Nephron (organoid): Measurements from ENCODE around the gene AMBRA1.

Experiments used
- H3K27ac Mint-ChIP-seq, 3 experiments: 2 replicates each; pipeline ENCODE4 v1.8.0; 2020; ENCODE audit warnings: mixed read lengths in 3 of 3, mild to moderate bottlenecking in 2 of 3, moderate library complexity in 1 of 3
- H3K27me3 Mint-ChIP-seq: 2 replicates; pipeline ENCODE4 v1.8.0; 2021; ENCODE audit warnings: low read depth, mild to moderate bottlenecking, moderate library complexity, mixed read lengths
- H3K36me3 Mint-ChIP-seq: 2 replicates; pipeline ENCODE4 v1.8.0; 2020; ENCODE audit warnings: low read depth, mixed read lengths
- H3K4me1 Mint-ChIP-seq: 2 replicates; pipeline ENCODE4 v1.8.0; 2020; ENCODE audit warnings: mixed read lengths
- H3K4me3 Mint-ChIP-seq, 3 experiments: 2 replicates each; pipeline ENCODE4 v1.8.0; 2020; ENCODE audit warnings: mild to moderate bottlenecking in 3 of 3, mixed read lengths in 3 of 3, moderate library complexity in 2 of 3
- H3K9me3 Mint-ChIP-seq: 2 replicates; pipeline ENCODE4 v1.8.0; 2020; ENCODE audit warnings: mixed read lengths
- TF ChIP-seq, protein P1 (sequence below), 3 experiments: fragments of 200-600 bp; sonication (generic); IDR thresholded peaks; one replicate each; pipeline ENCODE4 v1.5.0; 2021; ENCODE audit warnings: antibody characterized with exemption in 3 of 3; ENCODE audit not compliant: unreplicated experiment in 3 of 3

Gene AMBRA1

DNA sequence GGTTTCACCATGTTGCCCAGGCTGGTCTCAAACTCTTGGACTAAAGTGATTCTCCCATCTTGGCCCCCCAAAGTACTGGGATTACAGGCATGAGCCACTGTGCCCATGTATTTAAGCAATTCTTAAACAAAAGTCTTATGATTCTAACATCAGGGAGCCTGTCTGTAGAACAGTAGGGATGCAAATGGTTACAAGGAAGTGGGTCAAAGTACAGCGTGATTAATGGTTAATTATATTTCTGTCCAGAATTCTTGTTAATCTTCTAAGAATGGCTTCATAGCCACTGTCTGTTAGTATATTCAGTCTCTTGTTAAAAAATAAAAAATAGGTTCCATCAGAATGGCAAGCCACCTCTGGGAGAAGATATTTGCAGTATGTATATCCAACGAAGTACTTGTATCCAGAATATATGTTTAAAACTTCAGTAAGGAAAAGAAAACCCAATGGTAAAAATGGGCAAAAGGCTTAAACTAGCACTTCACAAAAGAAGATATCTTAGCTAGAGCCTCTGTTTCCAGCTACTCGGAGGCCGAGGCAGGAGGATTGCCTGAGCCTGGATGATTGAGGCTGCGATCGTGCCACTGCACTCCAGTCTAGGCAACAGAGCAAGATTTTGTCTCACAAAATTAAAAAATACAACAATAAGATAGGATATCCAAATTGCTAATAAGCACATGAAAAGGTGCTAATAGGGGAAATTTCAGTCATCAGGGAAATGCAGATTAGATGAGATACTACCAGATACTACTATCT, 46.4 kb upstream of the AMBRA1 start:
- no peak overlapping the region for H3K4me3 Mint-ChIP-seq
- peak overlapping the region; percentile 42 to 88 (median 86) for H3K27ac Mint-ChIP-seq
- no peaks in the 10 kb centered on the region for H3K27me3 Mint-ChIP-seq
- H3K9me3 Mint-ChIP-seq = no peaks in the 10 kb centered on the region
- peaks cover 43% of the 10 kb centered on the region for H3K36me3 Mint-ChIP-seq
- TF ChIP-seq, protein P1, sequence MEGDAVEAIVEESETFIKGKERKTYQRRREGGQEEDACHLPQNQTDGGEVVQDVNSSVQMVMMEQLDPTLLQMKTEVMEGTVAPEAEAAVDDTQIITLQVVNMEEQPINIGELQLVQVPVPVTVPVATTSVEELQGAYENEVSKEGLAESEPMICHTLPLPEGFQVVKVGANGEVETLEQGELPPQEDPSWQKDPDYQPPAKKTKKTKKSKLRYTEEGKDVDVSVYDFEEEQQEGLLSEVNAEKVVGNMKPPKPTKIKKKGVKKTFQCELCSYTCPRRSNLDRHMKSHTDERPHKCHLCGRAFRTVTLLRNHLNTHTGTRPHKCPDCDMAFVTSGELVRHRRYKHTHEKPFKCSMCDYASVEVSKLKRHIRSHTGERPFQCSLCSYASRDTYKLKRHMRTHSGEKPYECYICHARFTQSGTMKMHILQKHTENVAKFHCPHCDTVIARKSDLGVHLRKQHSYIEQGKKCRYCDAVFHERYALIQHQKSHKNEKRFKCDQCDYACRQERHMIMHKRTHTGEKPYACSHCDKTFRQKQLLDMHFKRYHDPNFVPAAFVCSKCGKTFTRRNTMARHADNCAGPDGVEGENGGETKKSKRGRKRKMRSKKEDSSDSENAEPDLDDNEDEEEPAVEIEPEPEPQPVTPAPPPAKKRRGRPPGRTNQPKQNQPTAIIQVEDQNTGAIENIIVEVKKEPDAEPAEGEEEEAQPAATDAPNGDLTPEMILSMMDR (IDR thresholded peaks at IDR 0.05; ENCODE audit: unreplicated experiment in 3 of 3) = no peak
- H3K4me1 Mint-ChIP-seq = no peaks in the 10 kb centered on the region

DNA sequence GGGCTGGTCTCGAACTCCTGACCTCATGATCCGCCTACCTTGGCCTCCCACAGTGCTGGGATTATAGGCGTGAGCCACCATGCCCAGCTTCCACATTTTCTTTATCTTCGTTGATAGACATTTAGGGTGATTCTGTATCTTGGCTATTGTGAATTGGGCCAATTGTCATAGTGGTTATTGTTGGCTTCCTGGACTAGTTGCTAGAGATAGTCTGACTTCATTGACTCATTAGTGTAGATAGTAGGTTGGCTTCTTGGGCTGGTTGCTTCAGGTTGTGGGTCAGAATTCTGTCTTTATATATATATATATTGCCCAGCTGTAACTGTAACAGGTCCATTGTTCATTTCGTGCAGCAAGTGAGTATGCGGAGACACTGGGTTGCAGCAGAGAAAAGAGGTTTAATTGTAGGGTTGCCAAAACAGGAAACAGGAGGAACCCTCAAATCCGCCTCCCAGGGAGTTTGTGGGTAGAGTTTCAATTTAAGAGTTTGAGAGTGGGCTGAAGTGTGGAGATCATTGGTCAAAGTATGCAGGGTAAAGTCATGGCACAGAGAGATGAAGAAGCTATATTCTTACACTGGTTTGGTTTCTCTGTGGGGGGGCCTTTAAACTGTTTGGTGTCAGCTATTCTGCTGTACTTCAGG, 45.5 kb upstream of the AMBRA1 start:
- Mint-ChIP-seq H3K4me3 (no peak overlapping the region), H3K4me1 (no peaks in the 10 kb centered on the region), H3K27ac (peak overlapping the region in 2 of 3 experiments; percentile 54 to 86), H3K27me3 (no peaks in the 10 kb centered on the region), H3K9me3 (no peaks in the 10 kb centered on the region), H3K36me3 (peaks cover 36% of the 10 kb centered on the region)
- TF ChIP-seq, protein P1 (IDR thresholded peaks at IDR 0.05; ENCODE audit: unreplicated experiment in 3 of 3) = no peak

DNA sequence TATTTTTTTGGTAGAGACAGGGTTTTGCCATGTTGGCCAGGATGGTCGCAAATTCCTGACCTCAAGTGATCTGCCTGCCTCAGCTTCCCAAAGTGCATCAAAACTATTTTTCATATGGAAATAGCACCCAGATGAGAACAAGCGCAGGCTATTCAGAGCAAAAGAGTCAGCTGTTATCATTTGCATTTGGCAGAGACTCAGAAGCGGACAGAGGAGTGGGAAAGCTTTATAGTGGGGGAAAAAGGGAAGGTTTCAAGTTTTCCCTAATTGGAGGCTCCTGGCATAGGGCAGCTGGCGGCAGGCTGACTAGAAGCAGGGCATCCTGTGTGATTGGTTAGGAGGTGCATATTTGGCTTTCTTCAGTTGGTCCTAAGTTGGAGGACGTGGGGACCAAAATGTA, 43.7 kb upstream of the AMBRA1 start:
- Mint-ChIP-seq H3K9me3 (no peaks in the 10 kb centered on the region), H3K27ac (no peak overlapping the region), H3K36me3 (peaks cover 28% of the 10 kb centered on the region), H3K27me3 (no peaks in the 10 kb centered on the region), H3K4me3 (no peak overlapping the region), H3K4me1 (no peaks in the 10 kb centered on the region)
- TF ChIP-seq, protein P1 (IDR thresholded peaks at IDR 0.05; ENCODE audit: unreplicated experiment in 3 of 3) = no peak

DNA sequence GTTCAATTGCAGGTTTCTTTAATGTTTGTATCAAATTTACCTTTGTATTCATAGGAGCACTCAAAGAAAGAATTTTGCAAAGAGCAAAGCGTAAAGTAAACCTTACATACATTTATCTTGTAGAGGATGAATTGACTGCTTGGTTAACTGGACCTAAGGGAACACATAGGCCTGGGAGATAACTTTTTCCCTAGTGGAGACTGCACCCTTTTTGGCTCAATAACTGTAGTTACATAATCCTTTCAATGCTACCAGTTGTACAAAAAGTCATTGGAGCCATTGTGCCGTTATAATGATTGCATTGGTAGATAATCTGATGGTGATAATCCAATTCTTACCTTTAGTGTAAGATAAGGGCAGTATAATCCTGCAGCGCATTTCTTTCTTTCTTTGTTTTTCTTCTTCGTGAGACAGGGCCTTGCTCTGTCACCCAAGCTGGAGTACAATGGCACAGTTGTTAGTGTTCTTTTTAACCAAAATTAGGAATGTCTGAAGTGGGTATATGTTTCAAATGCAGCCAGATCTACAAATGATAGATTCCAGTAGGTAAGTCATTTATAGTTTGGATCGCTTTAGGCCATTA, 41.8 kb upstream of the AMBRA1 start:
- H3K27me3 Mint-ChIP-seq = no peaks in the 10 kb centered on the region
- TF ChIP-seq, protein P1 (IDR thresholded peaks at IDR 0.05; ENCODE audit: unreplicated experiment in 3 of 3) = no peak
- H3K9me3 Mint-ChIP-seq = no peaks in the 10 kb centered on the region
- H3K4me3 Mint-ChIP-seq = no peak overlapping the region
- no peak overlapping the region for H3K27ac Mint-ChIP-seq
- H3K36me3 Mint-ChIP-seq = peaks cover 35% of the 10 kb centered on the region
- no peaks in the 10 kb centered on the region for H3K4me1 Mint-ChIP-seq

DNA sequence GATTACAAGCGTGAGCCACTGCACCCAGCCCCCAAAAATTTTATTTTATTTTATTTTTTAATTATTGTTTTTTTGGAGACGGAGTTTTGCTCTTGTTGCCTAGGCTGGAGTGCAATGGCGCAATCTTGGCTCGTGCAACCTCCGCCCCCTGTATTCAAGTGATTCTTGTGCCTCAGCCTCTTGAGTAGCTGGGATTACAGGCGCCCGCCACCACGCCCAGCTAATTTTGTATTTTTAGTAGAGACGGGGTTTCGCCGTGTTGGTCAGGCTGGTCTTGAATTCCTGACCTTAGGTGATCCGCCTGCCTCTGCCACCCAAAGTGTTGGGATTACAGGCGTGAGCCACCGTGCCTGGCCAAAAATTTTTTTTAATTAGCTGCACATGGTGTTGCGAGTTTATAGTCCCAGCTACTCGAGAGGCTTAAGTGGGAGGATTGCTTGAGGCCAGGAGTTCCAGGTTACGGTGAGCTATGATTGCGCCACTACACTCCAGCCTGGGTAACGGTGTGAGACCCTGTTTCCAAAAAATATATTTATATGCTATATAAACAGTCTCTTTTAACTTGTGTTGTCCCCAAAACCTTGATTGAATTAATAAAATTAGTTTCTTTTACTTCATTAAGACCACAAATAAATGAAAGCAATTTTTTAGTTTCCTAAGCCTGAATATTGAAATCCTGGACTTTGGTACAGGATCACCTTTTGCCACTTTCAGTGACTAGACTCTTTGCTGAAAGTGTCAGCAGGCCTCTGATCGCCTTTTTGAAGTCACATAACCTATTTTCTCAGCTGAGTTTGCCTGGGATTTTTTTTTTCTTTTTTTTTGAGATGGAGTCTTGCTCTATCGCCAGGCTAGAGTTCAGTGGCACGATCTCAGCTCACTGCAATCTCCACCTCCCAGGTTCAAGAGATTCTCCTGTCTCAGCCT, 39.7 kb upstream of the AMBRA1 start:
- no peak overlapping the region for H3K27ac Mint-ChIP-seq
- H3K4me1 Mint-ChIP-seq = no peaks in the 10 kb centered on the region
- no peak overlapping the region for H3K4me3 Mint-ChIP-seq
- no peaks in the 10 kb centered on the region for H3K27me3 Mint-ChIP-seq
- TF ChIP-seq, protein P1 (IDR thresholded peaks at IDR 0.05; ENCODE audit: unreplicated experiment in 3 of 3) = no peak
- peaks cover 26% of the 10 kb centered on the region for H3K36me3 Mint-ChIP-seq
- H3K9me3 Mint-ChIP-seq = no peaks in the 10 kb centered on the region
